HG03521 (cell line): ENCODE measurements around the gene EFNB3.
A peak's percentile ranks its signal among the peaks of the same experiment; 100 is the strongest.

Source experiments
- ATAC-seq: cut with Tn5 transposase; IDR thresholded peaks from one replicate; pipeline ENCODE4 v1.9.1; 2021; ENCODE audit warnings: mild to moderate bottlenecking, moderate library complexity; ENCODE audit not compliant: unreplicated experiment

EFNB3 gene, protein sequence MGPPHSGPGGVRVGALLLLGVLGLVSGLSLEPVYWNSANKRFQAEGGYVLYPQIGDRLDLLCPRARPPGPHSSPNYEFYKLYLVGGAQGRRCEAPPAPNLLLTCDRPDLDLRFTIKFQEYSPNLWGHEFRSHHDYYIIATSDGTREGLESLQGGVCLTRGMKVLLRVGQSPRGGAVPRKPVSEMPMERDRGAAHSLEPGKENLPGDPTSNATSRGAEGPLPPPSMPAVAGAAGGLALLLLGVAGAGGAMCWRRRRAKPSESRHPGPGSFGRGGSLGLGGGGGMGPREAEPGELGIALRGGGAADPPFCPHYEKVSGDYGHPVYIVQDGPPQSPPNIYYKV

GRCh38 chr17:7704601-7705268 lies at the start of gene EFNB3:
EFNB3 (plus strand) TSS chr17:7705202; CDS start chr17:7705599, 397 bp downstream.
- ATAC-seq = no peak

- no peak for ATAC-seq
Observed at GRCh38 chr17:7655541-7655840, 49.5 kb upstream of the EFNB3 start.

DNA sequence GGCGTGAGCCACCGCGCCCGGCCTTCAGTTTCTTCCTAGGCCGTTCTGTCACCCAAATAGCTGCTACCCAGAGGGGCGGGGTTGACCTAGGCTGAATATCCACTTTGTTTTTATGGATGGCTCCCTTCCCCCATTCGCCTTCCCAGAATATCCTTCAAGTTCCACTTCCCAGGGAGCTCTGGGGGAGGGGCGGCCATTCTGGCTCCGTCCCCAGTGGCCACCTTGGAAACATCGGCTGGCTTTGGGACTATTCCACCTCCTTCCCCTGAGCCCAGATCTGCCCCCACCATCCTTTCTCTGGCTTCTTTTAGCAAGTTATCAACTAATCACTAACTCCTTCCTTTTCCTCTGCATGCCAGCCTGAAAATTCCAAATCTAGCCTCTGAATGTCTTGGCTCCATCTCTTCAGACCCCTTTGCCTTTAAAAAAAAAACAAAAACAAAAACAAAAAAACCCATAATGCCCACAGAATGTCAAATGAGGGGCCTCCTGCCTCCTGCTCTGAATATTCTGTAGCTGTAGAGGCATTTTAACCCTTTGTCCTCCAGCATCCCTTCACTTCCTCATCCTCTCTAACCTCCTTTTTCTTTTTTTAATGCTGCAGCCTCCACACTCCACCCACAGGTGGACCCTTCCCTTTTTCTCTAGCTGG lies 47.9 kb upstream of the EFNB3 start:
- no peak for ATAC-seq

DNA sequence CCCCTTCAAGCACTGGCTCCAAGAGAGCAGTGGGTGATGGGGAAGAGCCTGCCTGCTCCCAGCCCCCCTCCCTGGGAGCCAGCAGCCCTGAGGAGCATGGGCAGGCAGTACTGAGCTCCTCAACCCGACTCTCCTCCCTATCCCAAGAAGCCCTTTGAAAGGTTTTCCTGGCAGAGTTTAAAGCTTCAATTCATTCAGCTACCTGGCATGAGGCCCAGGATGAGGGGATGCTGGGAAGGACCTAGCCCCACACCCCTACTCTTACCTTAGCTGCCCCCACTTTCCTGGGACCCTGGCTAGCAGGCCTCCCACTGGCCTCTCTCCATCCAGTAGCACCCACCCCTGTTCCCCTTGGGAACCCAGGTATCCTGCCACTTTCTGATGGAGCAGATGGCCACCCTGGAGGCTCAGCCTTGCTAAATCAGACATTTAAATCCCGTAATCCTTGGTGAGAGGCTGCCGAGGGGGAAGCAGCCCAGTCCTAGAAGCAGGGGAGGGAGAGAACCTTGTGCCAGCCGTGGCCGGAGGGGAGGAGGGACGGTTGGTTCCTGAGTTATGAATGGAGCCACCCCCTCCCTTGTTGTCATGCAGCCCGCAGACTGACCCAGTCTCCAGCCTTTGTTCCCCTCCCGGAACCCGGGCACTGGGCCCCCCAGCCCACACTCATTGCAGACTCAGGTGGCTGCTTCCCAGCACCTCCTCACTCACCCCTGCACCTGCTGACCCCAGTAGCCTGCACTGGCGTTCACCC lies 37.2 kb upstream of the EFNB3 start:
- no peak for ATAC-seq

- ATAC-seq = no peak
Observed at GRCh38 chr17:7668482-7668881, 36.5 kb upstream of the EFNB3 start.

GRCh38 chr17:7673239-7673638 lies 31.8 kb upstream of the EFNB3 start:
- no peak for ATAC-seq

GRCh38 chr17:7674934-7675333 lies 30.1 kb upstream of the EFNB3 start:
- ATAC-seq = no peak

- no peak for ATAC-seq
Observed at GRCh38 chr17:7676533-7676932, 28.5 kb upstream of the EFNB3 start.

- ATAC-seq = no peak
Observed at GRCh38 chr17:7677388-7678067, 27.5 kb upstream of the EFNB3 start.

DNA sequence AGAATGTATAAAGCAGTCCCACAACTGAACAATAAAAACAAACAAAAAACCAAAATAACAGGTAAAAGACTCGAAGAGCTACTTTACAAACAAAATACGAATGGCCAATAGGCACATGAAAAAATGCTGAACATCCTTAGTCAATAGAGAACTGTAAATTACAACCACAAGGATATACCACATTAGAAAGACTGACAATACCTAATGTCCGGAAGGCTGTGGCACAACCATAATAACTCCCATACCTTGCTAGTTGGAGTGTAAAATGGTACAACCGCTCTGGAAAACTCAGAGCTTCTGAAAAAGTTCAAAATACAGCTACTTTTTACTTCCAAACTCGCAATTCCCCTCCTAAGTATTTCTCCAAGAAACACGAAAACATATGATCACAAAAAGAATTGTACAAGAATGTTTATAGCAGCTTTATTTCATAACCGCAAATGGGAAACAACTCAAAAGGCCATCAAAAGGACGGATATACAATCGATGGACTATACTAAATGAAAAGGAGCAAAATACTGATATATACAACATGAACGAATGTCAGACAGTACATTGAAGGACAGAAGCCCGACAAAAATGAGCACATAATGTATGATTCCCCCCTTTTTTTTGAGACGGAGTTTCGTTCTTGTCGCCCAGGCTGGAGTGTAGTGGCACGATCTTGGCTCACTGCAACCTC lies 20.0 kb upstream of the EFNB3 start:
- no peak for ATAC-seq

- ATAC-seq = peak; percentile 50
Observed at GRCh38 chr17:7685533-7686221, 19.3 kb upstream of the EFNB3 start.

- peak; percentile 40 for ATAC-seq
Observed at GRCh38 chr17:7686222-7687071, 18.6 kb upstream of the EFNB3 start.

- no peak for ATAC-seq
Observed at GRCh38 chr17:7687072-7687907, 17.7 kb upstream of the EFNB3 start, which contains the start of gene TP53. TP53 (minus strand) TSS chr17:7687490; CDS start chr17:7676594, 10,896 bp downstream.

GRCh38 chr17:7687908-7688807 lies 16.8 kb upstream of the EFNB3 start, which contains the start of gene WRAP53:
WRAP53 (plus strand) TSS chr17:7688477; CDS start chr17:7688649, 172 bp downstream.
- ATAC-seq = peak; percentile 65

DNA sequence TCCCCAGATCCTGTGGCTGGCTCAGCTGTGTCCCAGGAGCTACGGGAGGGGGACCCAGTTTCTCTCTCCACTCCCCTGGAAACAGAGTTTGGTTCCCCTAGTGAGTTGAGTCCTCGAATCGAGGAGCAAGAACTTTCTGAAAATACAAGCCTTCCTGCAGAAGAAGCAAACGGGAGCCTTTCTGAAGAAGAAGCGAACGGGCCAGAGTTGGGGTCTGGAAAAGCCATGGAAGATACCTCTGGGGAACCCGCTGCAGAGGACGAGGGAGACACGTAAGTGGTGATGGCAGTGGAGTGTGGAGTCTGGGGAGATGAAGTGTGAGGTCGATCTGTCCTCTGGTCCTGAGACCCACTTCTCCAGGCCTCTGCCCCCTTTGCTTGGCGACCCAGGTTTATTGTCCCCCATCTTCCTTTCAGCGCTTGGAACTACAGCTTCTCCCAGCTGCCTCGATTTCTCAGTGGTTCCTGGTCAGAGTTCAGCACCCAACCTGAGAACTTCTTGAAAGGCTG lies 16.1 kb upstream of the EFNB3 start:
- ATAC-seq = no peak

DNA sequence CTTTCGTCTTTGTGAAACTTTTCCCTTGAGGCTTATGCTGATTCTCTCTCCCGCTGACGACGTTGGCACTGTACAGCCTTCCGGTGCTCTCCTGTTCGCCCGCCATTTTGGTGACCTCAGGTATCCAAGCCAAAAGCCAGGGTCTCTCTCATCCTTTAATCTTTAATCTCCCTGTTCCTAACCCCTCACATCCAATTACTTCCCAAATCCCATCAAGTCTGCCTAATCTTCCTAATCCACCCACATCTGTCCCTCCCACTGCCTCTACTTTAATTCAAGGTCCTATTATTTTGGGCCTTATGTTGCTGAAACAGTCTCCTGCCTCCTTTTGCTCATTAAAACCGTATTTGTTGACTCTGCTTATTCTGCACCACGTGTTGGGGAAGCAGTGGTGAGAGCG lies 9.4 kb upstream of the EFNB3 start:
- ATAC-seq = no peak
